ENCODE data around the gene SAMM50.

SAMM50 gene

DNA sequence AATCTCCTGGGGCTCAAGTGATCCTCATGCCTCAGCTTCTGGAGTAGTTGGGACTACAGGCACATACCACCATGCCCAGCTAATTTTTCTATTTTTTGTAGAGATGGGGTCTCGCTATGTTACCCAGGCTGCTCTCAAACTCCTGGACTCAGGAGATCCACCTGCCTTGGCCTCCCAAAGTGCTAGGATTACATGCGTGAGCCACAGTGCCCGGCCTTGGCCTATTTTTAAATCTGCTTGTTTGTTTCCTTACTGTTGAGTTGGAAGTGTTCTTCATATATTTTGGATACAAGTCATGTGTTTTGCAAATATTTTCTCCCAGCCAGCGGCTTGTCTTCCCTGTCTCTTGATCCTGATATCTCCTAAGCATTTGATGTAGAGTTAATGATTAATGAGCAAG lies 73.8 kb downstream of the SAMM50 start:
- no peak for DNase-seq (ENCODE audit: low spot score)

DNA sequence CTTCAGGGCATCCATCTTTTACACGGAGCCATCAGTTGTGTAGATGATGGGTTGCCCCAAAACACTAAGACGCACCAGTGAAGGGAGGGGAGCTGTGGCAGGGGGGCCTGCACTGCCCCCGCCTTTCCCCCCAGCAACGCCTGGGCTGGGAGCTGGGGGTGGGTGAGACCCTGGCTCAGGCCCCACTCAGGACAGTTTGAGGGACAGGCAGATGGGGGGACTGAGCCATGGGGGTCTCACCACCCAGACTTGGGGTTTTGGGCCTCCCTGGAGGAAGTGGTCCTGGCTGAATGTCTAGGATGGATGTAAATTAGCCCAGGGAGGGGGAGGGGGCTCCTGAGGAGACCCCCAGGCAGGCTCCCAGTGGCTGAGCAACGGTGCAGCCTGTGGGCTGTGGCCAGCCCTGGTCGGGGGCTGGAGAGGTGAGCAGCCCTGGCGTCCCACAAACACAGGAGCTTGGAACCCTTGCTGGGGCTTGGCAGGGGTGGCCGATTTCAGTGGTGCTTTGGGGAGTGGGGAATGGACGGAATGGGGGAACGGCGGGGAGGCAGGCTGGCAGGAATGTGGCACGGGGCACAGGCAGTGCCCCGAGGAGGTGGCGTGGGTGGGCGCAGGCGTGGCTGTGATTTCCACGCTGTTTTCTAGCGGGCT lies 74.9 kb downstream of the SAMM50 start:
- DNase-seq (ENCODE audit: low spot score): no peak

DNA sequence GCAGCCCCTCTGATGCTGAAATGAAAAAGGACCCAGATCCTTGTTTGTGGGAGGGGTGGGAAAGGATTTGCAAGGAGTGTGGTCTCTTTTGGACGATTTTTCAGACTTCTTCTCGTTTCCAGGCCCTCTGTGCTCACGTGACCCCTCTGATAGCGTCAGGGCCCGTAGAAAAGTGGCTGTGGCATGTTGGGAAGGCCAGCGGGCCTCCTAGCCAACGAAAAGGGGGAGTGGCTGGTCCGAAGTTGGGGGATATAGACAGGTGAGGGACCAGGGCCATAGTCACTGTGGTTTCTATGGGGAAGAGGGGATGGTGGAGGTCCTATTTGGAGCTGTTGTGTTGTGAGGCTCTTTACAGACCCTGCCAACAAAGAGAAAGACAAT lies 75.5 kb downstream of the SAMM50 start:
- no peak for DNase-seq (ENCODE audit: low spot score)

DNA sequence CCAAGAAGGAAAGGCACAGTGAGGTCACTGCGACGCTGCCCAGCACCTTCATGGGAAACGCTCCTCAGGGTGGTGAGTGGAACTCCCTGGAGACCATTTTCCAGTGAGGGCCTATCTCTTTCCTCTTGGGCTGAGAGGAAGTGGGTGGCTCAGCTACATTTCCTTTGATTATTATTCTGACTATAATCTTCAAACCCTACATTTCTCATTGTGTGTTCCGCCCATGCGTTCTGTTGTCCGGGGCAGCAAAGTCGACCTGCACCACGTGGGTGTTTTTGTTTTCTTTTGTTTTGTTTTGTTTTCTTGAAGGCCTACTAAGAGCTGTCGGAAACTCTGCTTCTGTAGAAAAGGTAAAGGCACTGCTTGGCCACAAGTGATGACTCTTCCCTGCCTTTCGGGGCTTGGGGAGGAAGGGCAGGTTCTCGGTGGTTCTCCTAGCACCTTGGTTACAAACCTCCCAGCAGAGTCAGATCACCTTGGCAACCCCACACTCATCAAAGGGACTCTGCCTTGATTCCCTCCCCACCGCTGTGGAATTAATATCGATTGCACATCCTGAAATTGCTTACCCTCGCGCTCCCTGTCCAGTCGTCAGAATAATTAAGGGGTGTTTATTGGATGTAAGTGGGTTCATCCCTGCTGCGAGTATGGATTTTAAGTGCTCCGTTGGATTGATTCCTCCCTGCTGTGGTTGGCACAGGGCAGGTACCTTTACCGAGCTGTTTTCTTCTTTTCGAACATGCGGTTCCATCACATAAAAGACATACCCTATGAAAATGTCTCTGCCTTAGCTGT lies 76.1 kb downstream of the SAMM50 start:
- DNase-seq (ENCODE audit: low spot score): no peak

DNA sequence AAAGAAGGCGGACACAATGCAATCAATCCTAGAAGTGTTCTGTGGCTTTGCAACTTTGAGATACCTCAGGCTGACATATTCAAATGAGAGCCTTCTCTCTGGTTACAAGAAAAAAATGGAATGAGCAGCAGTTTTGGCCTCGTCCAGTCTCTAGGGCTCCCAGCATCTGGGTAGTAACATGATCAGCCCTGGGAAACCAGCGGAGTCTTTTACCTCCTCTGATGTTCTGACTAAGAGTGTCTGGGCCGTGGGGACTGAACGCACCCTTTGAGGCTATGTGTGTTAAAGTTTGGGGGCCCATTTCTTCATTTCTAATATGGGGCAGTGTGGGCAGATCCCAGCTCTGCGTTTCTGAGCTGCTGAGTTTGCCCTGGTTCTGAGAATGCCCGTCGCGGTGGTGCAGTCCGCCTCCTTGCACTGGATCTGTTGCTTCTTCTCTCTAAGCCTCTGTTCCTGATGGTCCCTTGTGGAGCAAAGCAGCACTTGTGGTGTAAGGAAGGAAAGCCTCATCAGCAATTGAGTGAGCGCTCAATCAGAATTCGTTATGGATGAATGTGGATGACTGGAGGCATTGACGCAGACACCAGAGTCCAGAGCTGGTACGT lies 77.0 kb downstream of the SAMM50 start:
- DNase-seq (ENCODE audit: low spot score): no peak

DNA sequence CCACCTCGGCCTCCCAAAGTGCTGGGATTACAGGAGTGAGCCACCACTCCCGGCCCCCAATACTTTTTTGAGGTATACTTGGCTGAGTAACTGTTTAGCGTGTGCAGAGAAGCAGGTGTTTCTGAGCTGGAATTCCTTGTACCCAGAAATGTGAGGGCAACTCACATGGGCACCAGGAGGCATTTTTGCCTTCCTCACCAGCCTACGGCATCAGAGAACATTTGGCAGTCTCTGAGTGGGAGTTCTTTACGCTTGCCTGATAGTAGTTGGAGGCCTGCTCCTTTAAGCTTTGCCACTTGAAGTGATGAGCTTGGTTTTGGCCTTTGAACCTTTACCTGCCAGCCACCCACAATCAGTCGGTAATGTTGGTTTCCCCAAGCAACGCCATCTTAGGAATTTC lies 78.0 kb downstream of the SAMM50 start:
- DNase-seq (ENCODE audit: low spot score): no peak

DNA sequence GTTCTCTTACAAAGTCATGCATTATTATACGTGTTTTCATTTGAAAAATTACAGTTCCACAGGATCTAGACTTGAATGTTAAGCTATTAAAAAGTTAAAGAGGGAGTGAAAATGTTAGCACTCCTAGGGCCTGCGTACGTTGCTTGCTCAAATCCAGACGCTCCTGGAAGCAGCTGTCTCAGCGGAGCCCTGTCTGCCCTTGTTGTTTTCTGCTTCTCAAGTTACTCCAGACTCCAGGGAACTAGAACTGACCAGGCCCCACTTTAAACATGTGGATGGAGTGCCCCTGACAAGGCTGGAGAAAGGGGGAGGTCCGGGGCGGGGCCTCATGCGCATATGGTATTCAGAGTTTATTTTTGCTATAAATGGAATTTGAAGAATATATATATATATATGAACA lies 78.5 kb downstream of the SAMM50 start:
- no peak for DNase-seq (ENCODE audit: low spot score)

DNA sequence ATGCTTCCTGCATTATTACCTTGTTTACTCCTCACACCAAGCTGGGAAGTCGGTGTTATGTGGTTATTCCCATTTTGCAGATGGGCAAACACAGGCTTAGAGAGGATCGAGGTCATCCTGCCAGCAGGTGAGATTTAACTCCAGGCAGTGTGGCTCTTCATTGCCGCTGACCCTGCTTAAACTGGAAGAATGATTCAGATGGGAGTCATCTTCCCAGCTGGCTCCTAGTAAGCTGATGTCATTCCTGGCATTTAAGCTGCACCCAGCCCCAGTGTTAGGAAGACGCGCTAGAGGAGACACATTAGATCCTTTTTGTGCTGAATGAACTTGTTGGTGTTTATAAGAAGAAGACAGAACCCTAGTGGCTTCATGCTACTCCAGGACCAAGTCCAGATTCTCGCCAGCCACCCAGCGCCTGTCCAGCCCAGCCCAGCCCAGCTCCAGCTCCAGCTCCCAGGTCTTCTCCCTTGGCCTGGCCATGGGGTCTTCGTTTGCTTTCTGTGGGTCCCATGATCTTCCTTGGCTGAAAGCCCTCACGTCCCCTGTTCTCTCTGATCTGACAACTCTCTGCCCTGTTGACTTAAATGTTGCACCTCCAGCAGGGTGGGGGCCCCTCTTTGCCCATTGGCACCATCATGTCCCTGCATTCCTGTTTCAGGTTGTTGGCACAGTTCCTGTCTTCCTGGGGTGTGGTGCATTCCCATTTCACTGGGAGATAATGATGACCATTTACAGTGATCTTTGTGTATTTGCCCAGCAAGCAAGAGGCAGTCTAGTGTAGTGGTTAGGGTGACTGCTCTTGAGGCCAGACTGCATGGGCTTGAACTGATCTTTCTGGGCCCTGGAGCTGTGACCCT lies 82.5 kb downstream of the SAMM50 start:
- peak; percentile 94 for DNase-seq (ENCODE audit: low spot score)

DNA sequence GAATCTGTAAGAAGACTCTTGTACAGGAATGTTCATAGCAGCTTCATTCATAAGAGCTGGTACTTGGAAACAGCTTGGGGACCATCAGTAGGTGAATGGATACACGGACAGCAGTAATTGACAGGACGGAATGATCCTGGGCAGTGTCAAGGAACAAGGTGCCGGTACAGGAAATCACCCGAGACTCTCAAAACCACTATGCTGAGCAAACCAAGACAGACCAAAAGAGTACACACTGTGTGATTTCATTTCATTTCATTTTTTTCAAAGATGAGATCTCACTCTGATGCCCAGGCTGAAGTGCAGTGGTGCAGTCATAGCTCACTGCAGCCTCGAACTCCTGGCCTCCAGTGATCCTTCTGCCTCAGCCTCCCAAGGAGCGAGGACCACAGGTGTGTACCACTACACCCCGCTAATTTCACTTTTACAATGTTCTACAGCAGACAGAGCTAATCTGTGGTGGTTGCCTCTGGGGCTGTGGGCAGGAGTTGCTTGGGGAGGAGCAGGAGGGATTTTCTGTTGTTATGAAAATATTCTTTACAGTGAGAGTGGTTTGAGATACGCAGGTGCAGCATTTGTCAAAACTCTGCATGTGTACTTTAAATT lies 84.4 kb downstream of the SAMM50 start:
- no peak for DNase-seq (ENCODE audit: low spot score)

DNA sequence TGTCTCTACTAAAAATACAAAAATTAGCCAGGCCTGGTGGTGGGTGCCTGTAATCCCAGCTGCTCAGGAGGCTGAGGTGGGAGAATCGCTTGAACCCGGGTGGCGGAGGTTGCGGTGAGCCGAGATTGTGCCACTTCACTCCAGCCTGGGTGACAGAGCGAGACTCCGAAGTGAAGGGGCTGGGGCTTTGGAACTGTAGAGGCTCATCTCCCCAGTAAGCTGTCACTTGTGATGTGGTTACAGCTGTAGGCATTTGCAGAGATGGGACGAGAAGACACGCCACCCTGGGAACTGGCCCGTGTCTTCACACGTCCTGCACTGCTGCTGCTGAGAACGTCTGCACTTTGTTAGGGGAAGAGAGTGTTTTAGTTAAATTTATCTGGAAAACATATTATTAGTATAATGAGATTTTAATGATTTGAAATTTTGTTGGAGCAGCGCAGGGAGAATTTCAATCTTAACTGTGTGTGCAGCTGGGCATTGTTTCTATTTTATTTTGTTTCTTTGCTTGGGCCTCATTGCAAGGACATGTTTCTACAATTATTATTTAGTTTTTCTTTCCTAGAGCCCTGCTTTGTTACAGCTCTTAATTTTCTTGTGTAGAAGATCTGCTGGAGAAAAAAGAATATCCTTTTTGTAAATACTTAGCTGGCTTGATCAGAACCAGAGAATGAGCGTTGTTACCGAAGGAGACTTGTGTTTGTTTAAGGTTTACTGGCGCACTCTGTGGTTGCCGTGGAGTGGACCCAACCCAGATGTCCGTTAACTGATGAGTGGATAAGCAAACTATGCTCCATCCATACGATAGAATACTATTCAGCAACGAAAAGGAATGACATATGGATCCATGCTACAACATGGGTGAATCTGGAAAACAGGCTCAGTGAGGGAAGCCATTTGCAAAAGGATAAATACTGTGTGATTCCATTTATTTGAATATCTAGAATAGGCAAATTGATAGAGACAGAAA lies 87.3 kb downstream of the SAMM50 start:
- DNase-seq (ENCODE audit: low spot score): no peak

DNA sequence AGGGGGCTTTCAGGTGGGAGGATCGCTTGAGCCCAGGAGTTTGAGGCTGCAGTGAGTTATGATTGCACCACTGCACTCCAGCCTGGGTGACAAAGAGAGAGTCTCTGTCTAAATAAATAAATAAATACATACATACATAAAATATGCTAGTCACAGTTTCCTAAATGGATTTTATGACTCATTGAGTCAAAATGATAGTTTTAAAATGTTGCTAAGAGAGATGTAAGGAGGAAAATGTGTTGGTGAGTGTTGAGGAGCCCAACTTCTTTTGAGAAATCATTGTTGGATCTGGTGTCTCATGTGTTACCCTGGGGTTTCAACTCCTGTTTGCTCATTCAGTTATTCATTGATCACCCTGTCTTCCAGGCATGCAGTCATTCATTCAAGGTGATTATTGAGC lies 89.9 kb downstream of the SAMM50 start:
- DNase-seq (ENCODE audit: low spot score): no peak

Data from AG20443 (cell line).